ENCODE results near the gene NAA30. TPM values are rescaled to one million over a fixed set of nuclear protein-coding genes. Genes with fewer than 3 reads are reported as not detected.

The NAA30 gene
- total RNA-seq, 2 donors from 2014 or later: 16.6 to 21.4 TPM

- TF ChIP-seq, protein P1, sequence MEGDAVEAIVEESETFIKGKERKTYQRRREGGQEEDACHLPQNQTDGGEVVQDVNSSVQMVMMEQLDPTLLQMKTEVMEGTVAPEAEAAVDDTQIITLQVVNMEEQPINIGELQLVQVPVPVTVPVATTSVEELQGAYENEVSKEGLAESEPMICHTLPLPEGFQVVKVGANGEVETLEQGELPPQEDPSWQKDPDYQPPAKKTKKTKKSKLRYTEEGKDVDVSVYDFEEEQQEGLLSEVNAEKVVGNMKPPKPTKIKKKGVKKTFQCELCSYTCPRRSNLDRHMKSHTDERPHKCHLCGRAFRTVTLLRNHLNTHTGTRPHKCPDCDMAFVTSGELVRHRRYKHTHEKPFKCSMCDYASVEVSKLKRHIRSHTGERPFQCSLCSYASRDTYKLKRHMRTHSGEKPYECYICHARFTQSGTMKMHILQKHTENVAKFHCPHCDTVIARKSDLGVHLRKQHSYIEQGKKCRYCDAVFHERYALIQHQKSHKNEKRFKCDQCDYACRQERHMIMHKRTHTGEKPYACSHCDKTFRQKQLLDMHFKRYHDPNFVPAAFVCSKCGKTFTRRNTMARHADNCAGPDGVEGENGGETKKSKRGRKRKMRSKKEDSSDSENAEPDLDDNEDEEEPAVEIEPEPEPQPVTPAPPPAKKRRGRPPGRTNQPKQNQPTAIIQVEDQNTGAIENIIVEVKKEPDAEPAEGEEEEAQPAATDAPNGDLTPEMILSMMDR (IDR thresholded peaks at IDR 0.05): no peak
- Histone ChIP-seq H3K36me3 (no peaks in the 10 kb centered on the region), H3K27me3 (no peaks in the 10 kb centered on the region), H3K4me3 (no peak overlapping the region), H3K27ac (no peak overlapping the region), H3K9me3 (no peaks in the 10 kb centered on the region), H3K4me1 (no peaks in the 10 kb centered on the region), H3K9ac (ENCODE audit: low read depth in 2 of 2, low read length in 2 of 2) (no peak overlapping the region)
- intact Hi-C loops (cut with DNase I): no loop called here
- no peak for DNase-seq
These were observed 18.2 kb downstream of the NAA30 start for GRCh38 chr14:57408634-57409033.

GRCh38 chr14:57412341-57412740 lies 22.0 kb downstream of the NAA30 start:
- no peaks in the 10 kb centered on the region for H3K36me3 ChIP-seq
- TF ChIP-seq, protein P1 (IDR thresholded peaks at IDR 0.05): no peak
- no peak overlapping the region for H3K4me3 ChIP-seq
- H3K27ac ChIP-seq: no peak overlapping the region
- no peaks in the 10 kb centered on the region for H3K9me3 ChIP-seq
- H3K9ac ChIP-seq (ENCODE audit: low read depth in 2 of 2, low read length in 2 of 2): no peak overlapping the region
- DNase-seq: no peak
- intact Hi-C loops (cut with DNase I): no loop called here
- no peaks in the 10 kb centered on the region for H3K4me1 ChIP-seq
- no peaks in the 10 kb centered on the region for H3K27me3 ChIP-seq

DNA sequence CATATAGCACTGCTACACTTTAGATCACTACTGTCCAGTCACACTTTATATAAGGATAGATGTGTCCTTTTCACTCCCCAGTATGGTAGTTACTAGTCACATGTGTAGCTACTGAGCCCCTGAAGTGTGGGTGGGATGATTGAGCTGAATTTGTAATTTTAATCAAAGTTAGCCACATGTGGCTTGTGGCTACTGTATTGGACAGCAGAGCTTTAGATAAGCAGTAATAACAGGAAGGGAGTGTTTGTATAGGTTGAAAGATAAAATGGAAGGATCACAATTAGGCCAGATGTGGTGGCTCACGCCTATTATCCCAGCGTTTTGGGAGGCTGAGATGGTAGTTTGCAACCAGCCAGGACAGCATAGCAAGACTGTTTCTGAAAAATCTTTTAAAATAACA lies 23.5 kb downstream of the NAA30 start:
- TF ChIP-seq, protein P1 (IDR thresholded peaks at IDR 0.05): no peak
- no peak overlapping the region for H3K9ac ChIP-seq (ENCODE audit: low read depth in 2 of 2, low read length in 2 of 2)
- H3K36me3 ChIP-seq: no peaks in the 10 kb centered on the region
- H3K4me3 ChIP-seq: no peak overlapping the region
- no peaks in the 10 kb centered on the region for H3K9me3 ChIP-seq
- no peak overlapping the region for H3K27ac ChIP-seq
- H3K27me3 ChIP-seq: no peaks in the 10 kb centered on the region
- intact Hi-C loops (cut with DNase I): no loop called here
- no peaks in the 10 kb centered on the region for H3K4me1 ChIP-seq
- DNase-seq: no peak

- Histone ChIP-seq H3K9me3 (no peaks in the 10 kb centered on the region), H3K36me3 (no peaks in the 10 kb centered on the region), H3K4me3 (no peak overlapping the region), H3K27me3 (no peaks in the 10 kb centered on the region), H3K9ac (ENCODE audit: low read depth in 2 of 2, low read length in 2 of 2) (no peak overlapping the region), H3K4me1 (no peaks in the 10 kb centered on the region), H3K27ac (no peak overlapping the region)
- TF ChIP-seq, protein P1 (IDR thresholded peaks at IDR 0.05): no peak
- intact Hi-C loops (cut with DNase I): no loop called here
- DNase-seq: no peak
These were observed 26.8 kb downstream of the NAA30 start for GRCh38 chr14:57417228-57417627.

DNA sequence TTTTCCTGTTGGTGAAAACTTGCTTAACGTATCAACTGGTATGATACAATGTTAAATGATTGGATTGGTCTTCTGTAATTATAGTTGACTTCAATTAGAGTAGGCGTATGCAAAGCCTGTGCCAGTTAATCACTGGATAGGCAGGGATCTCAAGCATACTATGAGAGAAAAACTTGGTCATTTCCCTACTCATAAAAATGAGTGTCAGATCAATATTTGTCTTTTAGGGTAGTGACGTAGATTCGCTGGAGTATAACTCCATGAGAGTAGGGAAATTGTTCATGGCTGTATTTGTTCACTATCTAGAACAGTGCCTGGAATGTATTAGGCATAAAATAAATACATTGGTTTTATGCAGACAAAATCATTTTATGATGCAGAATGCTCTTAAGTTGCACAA lies 28.6 kb downstream of the NAA30 start:
- no peaks in the 10 kb centered on the region for H3K27me3 ChIP-seq
- H3K4me3 ChIP-seq: no peak overlapping the region
- no peak overlapping the region for H3K9ac ChIP-seq (ENCODE audit: low read depth in 2 of 2, low read length in 2 of 2)
- TF ChIP-seq, protein P1 (IDR thresholded peaks at IDR 0.05): no peak
- no peak overlapping the region for H3K27ac ChIP-seq
- no peaks in the 10 kb centered on the region for H3K36me3 ChIP-seq
- H3K4me1 ChIP-seq: no peaks in the 10 kb centered on the region
- intact Hi-C loops (cut with DNase I): no loop called here
- H3K9me3 ChIP-seq: no peaks in the 10 kb centered on the region
- DNase-seq: no peak

GRCh38 chr14:57420033-57420432 lies 29.6 kb downstream of the NAA30 start:
- Histone ChIP-seq H3K4me1 (no peaks in the 10 kb centered on the region), H3K9me3 (no peaks in the 10 kb centered on the region), H3K9ac (ENCODE audit: low read depth in 2 of 2, low read length in 2 of 2) (no peak overlapping the region), H3K27ac (no peak overlapping the region), H3K36me3 (no peaks in the 10 kb centered on the region), H3K27me3 (no peaks in the 10 kb centered on the region), H3K4me3 (no peak overlapping the region)
- DNase-seq: no peak
- intact Hi-C loops (cut with DNase I): no loop called here
- TF ChIP-seq, protein P1 (IDR thresholded peaks at IDR 0.05): no peak

Measured in colonic mucosa (tissue), 4 donors.